PC-3 (cell line): ENCODE data around the gene BCL2L11. TPM values are rescaled to one million over a fixed set of nuclear protein-coding genes. Genes with fewer than 3 reads are reported as not detected.
A peak's percentile ranks its signal among the peaks of the same experiment; 100 is the strongest.

Experiments used
- ATAC-seq: fragments of 200-7000 bp; cut with Tn5 transposase; 2 replicates; pipeline ENCODE4 v1.9.1; 2020; ENCODE audit warnings: mild to moderate bottlenecking, moderate library complexity
- BruUV-seq: library from RNA; stranded (reverse); fragments of 400-500 nt; replicated peaks from 2 replicates; lab custom pipeline; 2021; lab: Mats Ljungman, UMichigan
- CTCF ChIA-PET: fragments of 300-600 bp; sonication (Branson Sonifier 250); formaldehyde crosslinking; loops from one replicate; lab custom pipeline; 2022; ENCODE audit warnings: antibody characterized with exemption; lab: Charles Lee
- POLR2A ChIA-PET: fragments of 300-600 bp; sonication (Branson Sonifier 250); formaldehyde crosslinking; loops from one replicate; lab custom pipeline; 2022; ENCODE audit warnings: antibody characterized with exemption; ENCODE audit not compliant: unreplicated experiment; lab: Charles Lee
- DNase-seq: peaks from one replicate; pipeline ENCODE4 v3.0.0-alpha.2; 2015
- H2AFZ ChIP-seq: fragments of 300-600 bp; sonication (generic); 2 replicates; pipeline ENCODE4 v1.6.0; 2016; ENCODE audit warnings: antibody characterized with exemption, low read length
- H3F3A ChIP-seq: fragments of 300-600 bp; sonication (generic); one replicate; pipeline ENCODE4 v1.6.0; 2017; ENCODE audit warnings: antibody characterized with exemption, low read length, control low read depth, mild to moderate bottlenecking; ENCODE audit not compliant: unreplicated experiment
- H3K27ac ChIP-seq: fragments of 300-600 bp; sonication (generic); 2 replicates; pipeline ENCODE4 v1.5.1; 2016; ENCODE audit warnings: mild to moderate bottlenecking, low read length
- H3K27me3 ChIP-seq: fragments of 300-600 bp; sonication (generic); 2 replicates; pipeline ENCODE4 v1.6.1; 2016; ENCODE audit warnings: low read length, mixed read lengths
- H3K36me3 ChIP-seq: fragments of 300-600 bp; sonication (generic); 2 replicates; pipeline ENCODE4 v1.6.1; 2016; ENCODE audit warnings: low read depth, mixed run types, low read length, mixed read lengths
- H3K4me1 ChIP-seq: fragments of 300-600 bp; sonication (generic); 2 replicates; pipeline ENCODE4 v1.5.1; 2016; ENCODE audit warnings: low read length; ENCODE audit not compliant: insufficient read depth
- H3K4me2 ChIP-seq: fragments of 300-600 bp; sonication (generic); 2 replicates; pipeline ENCODE4 v1.6.0; 2016; ENCODE audit warnings: low read length
- H3K4me3 ChIP-seq: fragments of 300-600 bp; sonication (generic); 2 replicates; pipeline ENCODE4 v1.5.1; 2016; ENCODE audit warnings: mild to moderate bottlenecking, low read length, mixed read lengths
- H3K79me2 ChIP-seq: fragments of 300-600 bp; sonication (generic); 2 replicates; pipeline ENCODE4 v1.6.1; 2017; ENCODE audit warnings: low read length, mixed read lengths
- H3K9ac ChIP-seq: fragments of 300-600 bp; sonication (generic); 2 replicates; pipeline ENCODE4 v1.6.0; 2016; ENCODE audit warnings: mild to moderate bottlenecking, low read length
- H3K9me2 ChIP-seq: fragments of 300-600 bp; sonication (generic); replicated peaks from 2 replicates; pipeline ENCODE4 v1.6.1; 2016; ENCODE audit warnings: mixed run types, low read length, mixed read lengths
- H3K9me3 ChIP-seq: fragments of 300-600 bp; sonication (generic); 2 replicates; pipeline ENCODE4 v1.6.1; 2016; ENCODE audit warnings: low read length, mixed read lengths
- H4K20me1 ChIP-seq: fragments of 300-600 bp; sonication (generic); 2 replicates; pipeline ENCODE4 v1.6.1; 2016; ENCODE audit warnings: low read length, mixed read lengths
- CTCF ChIP-seq: fragments of 300-600 bp; sonication (generic); conservative IDR thresholded peaks from 2 replicates; pipeline ENCODE4 v1.5.1; 2017; ENCODE audit warnings: antibody characterized with exemption, low read depth, mild to moderate bottlenecking, low read length
- EZH2 ChIP-seq: fragments of 300-600 bp; sonication (generic); IDR thresholded peaks from one replicate; pipeline ENCODE4 v1.6.1; 2017; ENCODE audit warnings: antibody characterized with exemption, mild to moderate bottlenecking, low read length; ENCODE audit not compliant: unreplicated experiment
- EZH2phosphoT487 ChIP-seq: fragments of 300-600 bp; sonication (generic); IDR thresholded peaks from 2 replicates; pipeline ENCODE4 v1.6.1; 2018; ENCODE audit warnings: mild to moderate bottlenecking, antibody characterized with exemption, low read length, borderline replicate concordance
- intact Hi-C: fragments of 100-400 bp; cut with micrococcal nuclease; formaldehyde crosslinking; loops from 2 replicates; pipeline ENCODE4 v1.9.0; 2023
- total RNA-seq: library from RNA; depleted of rRNA; stranded (reverse); fragments of >200 nt; gene quantifications from 2 replicates; pipeline ENCODE4 v1.2.3, GENCODE V29; 2014

Gene BCL2L11
- total RNA-seq, 1 experiment from 2014 or later, result 11.3 TPM

GRCh38 chr2:111100087-111100764, 20.5 kb upstream of the BCL2L11 start:
- Histone ChIP-seq H3F3A (no peaks in the 10 kb centered on the region), H3K4me3 (no peak overlapping the region), H3K27ac (no peak overlapping the region), H3K9ac (no peak overlapping the region), H4K20me1 (no peaks in the 10 kb centered on the region), H3K79me2 (no peaks in the 10 kb centered on the region), H3K4me1 (peaks cover 8% of the 10 kb centered on the region), H3K4me2 (no peak overlapping the region), H3K27me3 (no peaks in the 10 kb centered on the region), H3K9me3 (no peaks in the 10 kb centered on the region), H3K36me3 (no peaks in the 10 kb centered on the region), H2AFZ (no peak overlapping the region), H3K9me2 (no peaks in the 10 kb centered on the region)
- BruUV-seq, result no TSS peak
- ChIA-PET POLR2A (no interaction called here), CTCF (no interaction called here)
- DNase-seq (no peak), ATAC-seq (no peak)
- intact Hi-C loops, result no loop called here
- TF ChIP-seq EZH2, result no peak
- no peak for TF ChIP-seq EZH2phosphoT487
- TF ChIP-seq CTCF, result no peak

- Histone ChIP-seq H3K9me3 (no peaks in the 10 kb centered on the region), H3K36me3 (no peaks in the 10 kb centered on the region), H3F3A (no peaks in the 10 kb centered on the region), H3K79me2 (no peaks in the 10 kb centered on the region), H3K4me2 (no peak overlapping the region), H3K9me2 (no peaks in the 10 kb centered on the region), H3K27me3 (no peaks in the 10 kb centered on the region), H2AFZ (no peak overlapping the region), H3K27ac (no peak overlapping the region), H3K4me1 (peaks cover 8% of the 10 kb centered on the region), H4K20me1 (no peaks in the 10 kb centered on the region), H3K9ac (no peak overlapping the region), H3K4me3 (no peak overlapping the region)
- intact Hi-C loops, result no loop called here
- CTCF ChIA-PET, result no interaction called here
- BruUV-seq, result no TSS peak
- POLR2A ChIA-PET, result no interaction called here
- ATAC-seq (peak; percentile 42; the same call in 1 of the 2 replicates), DNase-seq (peak; percentile 69)
- TF ChIP-seq CTCF, result peak; percentile 32; the same call in 1 of the 2 replicates
- TF ChIP-seq EZH2, result no peak
- TF ChIP-seq EZH2phosphoT487, result no peak
Observed at GRCh38 chr2:111100765-111101162, 19.9 kb upstream of the BCL2L11 start.

- Histone ChIP-seq H3K4me3 (no peak overlapping the region), H3K79me2 (no peaks in the 10 kb centered on the region), H3K27ac (no peak overlapping the region), H3K9me2 (no peaks in the 10 kb centered on the region), H3K36me3 (no peaks in the 10 kb centered on the region), H3K4me2 (no peak overlapping the region), H4K20me1 (no peaks in the 10 kb centered on the region), H3K4me1 (peaks cover 10% of the 10 kb centered on the region), H2AFZ (no peak overlapping the region), H3K9me3 (no peaks in the 10 kb centered on the region), H3K9ac (no peak overlapping the region), H3F3A (no peaks in the 10 kb centered on the region), H3K27me3 (no peaks in the 10 kb centered on the region)
- no peak for DNase-seq
- TF ChIP-seq EZH2 (no peak), CTCF (no peak), EZH2phosphoT487 (no peak)
- BruUV-seq, result no TSS peak
- intact Hi-C loops, result no loop called here
- no peak for ATAC-seq
- CTCF ChIA-PET, result no interaction called here
- POLR2A ChIA-PET, result no interaction called here
Observed at GRCh38 chr2:111101592-111101991, 19.1 kb upstream of the BCL2L11 start.
